Measurements from ENCODE around the gene PEAK3. TPM values are rescaled to one million over a fixed set of nuclear protein-coding genes. Genes with fewer than 3 reads are reported as not detected.

PEAK3 gene
- total and polyA plus RNA-seq, 9 of the 15 experiments (the other 6 are each of a cell fraction or from before 2014, with no cell fraction given): 0.07 to 0.40 TPM; not detected in 7

DNA sequence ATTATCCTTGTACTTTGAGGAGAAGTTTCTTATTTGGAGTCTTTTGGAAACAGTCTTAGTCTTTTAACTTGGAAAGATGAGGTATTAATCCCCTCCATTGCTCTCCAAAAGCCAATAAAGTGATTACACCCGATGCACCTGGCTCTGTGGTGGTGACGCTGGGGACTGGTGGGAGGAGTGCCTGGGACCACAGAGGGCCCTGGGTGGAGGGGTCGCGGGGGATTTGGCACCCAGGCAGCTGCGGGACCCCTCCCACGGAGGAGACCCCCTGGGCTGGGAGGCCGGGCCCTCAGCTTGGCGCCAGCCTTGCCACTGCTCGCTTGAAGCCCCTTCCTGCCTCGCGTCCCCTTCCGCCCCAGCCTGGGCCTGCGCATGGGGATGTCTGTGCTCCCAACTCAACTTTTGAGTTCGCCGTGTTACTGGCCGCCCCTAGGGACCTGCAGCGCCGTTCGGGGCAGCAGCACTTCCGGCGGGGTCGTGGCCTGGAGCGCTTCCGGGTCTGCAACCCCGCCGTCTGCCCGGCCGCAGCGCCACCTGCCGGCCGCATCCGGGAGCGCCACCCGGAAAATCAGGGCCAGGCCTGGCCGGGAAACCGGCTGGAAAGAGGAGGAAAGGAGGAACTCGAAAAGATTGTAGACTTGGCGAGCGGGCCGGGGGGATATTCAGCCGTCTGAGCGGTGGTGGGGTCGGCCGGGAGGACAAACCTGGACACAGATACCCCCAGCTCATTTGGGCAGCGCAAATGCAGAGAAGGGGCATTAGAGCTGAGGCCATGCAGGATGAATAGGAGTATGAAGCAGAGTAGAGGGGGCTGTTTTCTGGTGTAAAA is 8.4 kb downstream of the PEAK3 start (continued):
- TF ChIP-seq, protein P1, sequence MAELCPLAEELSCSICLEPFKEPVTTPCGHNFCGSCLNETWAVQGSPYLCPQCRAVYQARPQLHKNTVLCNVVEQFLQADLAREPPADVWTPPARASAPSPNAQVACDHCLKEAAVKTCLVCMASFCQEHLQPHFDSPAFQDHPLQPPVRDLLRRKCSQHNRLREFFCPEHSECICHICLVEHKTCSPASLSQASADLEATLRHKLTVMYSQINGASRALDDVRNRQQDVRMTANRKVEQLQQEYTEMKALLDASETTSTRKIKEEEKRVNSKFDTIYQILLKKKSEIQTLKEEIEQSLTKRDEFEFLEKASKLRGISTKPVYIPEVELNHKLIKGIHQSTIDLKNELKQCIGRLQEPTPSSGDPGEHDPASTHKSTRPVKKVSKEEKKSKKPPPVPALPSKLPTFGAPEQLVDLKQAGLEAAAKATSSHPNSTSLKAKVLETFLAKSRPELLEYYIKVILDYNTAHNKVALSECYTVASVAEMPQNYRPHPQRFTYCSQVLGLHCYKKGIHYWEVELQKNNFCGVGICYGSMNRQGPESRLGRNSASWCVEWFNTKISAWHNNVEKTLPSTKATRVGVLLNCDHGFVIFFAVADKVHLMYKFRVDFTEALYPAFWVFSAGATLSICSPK (IDR thresholded peaks at IDR 0.05; ENCODE audit: borderline replicate concordance): no peak
- TF ChIP-seq MIER1 (IDR thresholded peaks at IDR 0.05; ENCODE audit: low read depth) (no peak), BCOR (IDR thresholded peaks at IDR 0.05) (no peak), SRSF9 (IDR thresholded peaks at IDR 0.05; ENCODE audit: borderline replicate concordance, low read depth, low read length) (no peak), ZNF165 (CRISPR knock-in tag; IDR thresholded peaks at IDR 0.05; ENCODE audit: borderline replicate concordance) (no peak), KLF6 (CRISPR knock-in tag; IDR thresholded peaks at IDR 0.05; ENCODE audit: borderline replicate concordance) (no peak), ZNF224 (CRISPR knock-in tag; IDR thresholded peaks at IDR 0.05) (no peak), ZNF311 (CRISPR knock-in tag; IDR thresholded peaks at IDR 0.05) (no peak), JUND (IDR thresholded peaks at IDR 0.05; ENCODE audit: borderline replicate concordance, low read depth, low read length) (peak; percentile 58; the same call in 1 of the 2 replicates), JUND (tag; IDR thresholded peaks at IDR 0.05; ENCODE audit: borderline replicate concordance, low read depth, low read length) (peak; percentile 26; the same call in 1 of the 3 replicates), PTBP1 (IDR thresholded peaks at IDR 0.05; ENCODE audit: low read depth, low read length) (peak; percentile 43; the same call in 1 of the 2 replicates), CHD1 (IDR thresholded peaks at IDR 0.05; ENCODE audit: low read length) (no peak), CEBPB (tag; IDR thresholded peaks at IDR 0.05) (no peak), PURB (CRISPR knock-in tag; IDR thresholded peaks at IDR 0.05; ENCODE audit: low read depth) (no peak), STAT5A (IDR thresholded peaks at IDR 0.05; ENCODE audit: borderline replicate concordance, low read length) (no peak), ZNF76 (CRISPR knock-in tag; IDR thresholded peaks at IDR 0.05; ENCODE audit: borderline replicate concordance) (no peak), MAFK (IDR thresholded peaks at IDR 0.05; ENCODE audit: low read length) (0 out of 2 replicates have a peak, but pooled peaks have one; percentile 3), TBL1XR1 (IDR thresholded peaks at IDR 0.05; ENCODE audit: low read length in 2 of 2) (0 out of 4 replicates have a peak, but pooled peaks of 1 of the 2 experiments have one; percentile 58), ZNF175 (CRISPR knock-in tag; IDR thresholded peaks at IDR 0.05; ENCODE audit: low read depth) (no peak), ZNF77 (CRISPR knock-in tag; IDR thresholded peaks at IDR 0.05) (no peak), ERF (CRISPR knock-in tag; IDR thresholded peaks at IDR 0.05) (peak; percentile 96), PTTG1 (tag; IDR thresholded peaks at IDR 0.05; ENCODE audit: low read depth) (no peak), SAP30 (IDR thresholded peaks at IDR 0.05; ENCODE audit: borderline replicate concordance, insufficient read depth, low read depth, low read length, poor library complexity, severe bottlenecking) (no peak), PTRF (tag; IDR thresholded peaks at IDR 0.05) (no peak), ZNF121 (CRISPR knock-in tag; conservative IDR thresholded peaks at IDR 0.05) (no peak), CHCHD3 (CRISPR knock-in tag; IDR thresholded peaks at IDR 0.05) (no peak), NUFIP1 (IDR thresholded peaks at IDR 0.05; ENCODE audit: partially characterized antibody) (no peak), ZNF41 (CRISPR knock-in tag; conservative IDR thresholded peaks at IDR 0.05) (no peak)
